Measurements from ENCODE around the gene TMEM117. TPM values are rescaled to one million over a fixed set of nuclear protein-coding genes. Genes with fewer than 3 reads are reported as not detected.

The TMEM117 gene
- total RNA-seq, 4 donors from 2014 or later, result 13.9 to 34.1 (median 29.1) TPM

GRCh38 chr12:43931187-43931586, 95.3 kb downstream of the TMEM117 start:
- Histone ChIP-seq H3K27me3 (no peaks in the 10 kb centered on the region), H3K9me3 (peaks cover 5% of the 10 kb centered on the region), H3K4me3 (no peak overlapping the region), H3K4me1 (no peaks in the 10 kb centered on the region), H3K36me3 (no peaks in the 10 kb centered on the region), H3K27ac (no peak overlapping the region)
- TF ChIP-seq POLR2A (IDR thresholded peaks at IDR 0.05) (no peak), POLR2AphosphoS5 (IDR thresholded peaks at IDR 0.05) (no peak), EP300 (IDR thresholded peaks at IDR 0.05) (no peak)
- TF ChIP-seq, protein P1, sequence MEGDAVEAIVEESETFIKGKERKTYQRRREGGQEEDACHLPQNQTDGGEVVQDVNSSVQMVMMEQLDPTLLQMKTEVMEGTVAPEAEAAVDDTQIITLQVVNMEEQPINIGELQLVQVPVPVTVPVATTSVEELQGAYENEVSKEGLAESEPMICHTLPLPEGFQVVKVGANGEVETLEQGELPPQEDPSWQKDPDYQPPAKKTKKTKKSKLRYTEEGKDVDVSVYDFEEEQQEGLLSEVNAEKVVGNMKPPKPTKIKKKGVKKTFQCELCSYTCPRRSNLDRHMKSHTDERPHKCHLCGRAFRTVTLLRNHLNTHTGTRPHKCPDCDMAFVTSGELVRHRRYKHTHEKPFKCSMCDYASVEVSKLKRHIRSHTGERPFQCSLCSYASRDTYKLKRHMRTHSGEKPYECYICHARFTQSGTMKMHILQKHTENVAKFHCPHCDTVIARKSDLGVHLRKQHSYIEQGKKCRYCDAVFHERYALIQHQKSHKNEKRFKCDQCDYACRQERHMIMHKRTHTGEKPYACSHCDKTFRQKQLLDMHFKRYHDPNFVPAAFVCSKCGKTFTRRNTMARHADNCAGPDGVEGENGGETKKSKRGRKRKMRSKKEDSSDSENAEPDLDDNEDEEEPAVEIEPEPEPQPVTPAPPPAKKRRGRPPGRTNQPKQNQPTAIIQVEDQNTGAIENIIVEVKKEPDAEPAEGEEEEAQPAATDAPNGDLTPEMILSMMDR (IDR thresholded peaks at IDR 0.05), result no peak
- DNase-seq (ENCODE audit: low spot score in 2 of 2), result no peak
- 91% methylated on average over 2 of the region's 2 CpGs for WGBS

DNA sequence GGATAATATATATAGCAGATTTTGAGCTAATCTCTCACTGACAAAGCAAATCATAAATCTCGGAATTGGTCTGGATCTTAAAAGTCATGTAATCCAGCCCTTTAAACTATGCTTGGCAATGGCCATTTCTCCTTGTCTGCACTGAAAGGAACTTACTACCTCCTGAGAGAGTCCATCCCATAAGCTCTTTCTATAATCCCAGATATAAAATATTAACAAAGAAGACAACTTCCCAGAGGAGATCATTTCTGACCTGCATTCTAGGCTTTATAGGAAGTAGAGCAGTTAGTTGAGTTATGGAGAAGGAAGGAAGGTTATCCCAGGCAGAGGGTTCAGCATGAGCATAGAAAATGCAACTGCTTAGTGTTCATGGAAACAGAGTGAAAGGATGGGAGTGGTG, 99.7 kb downstream of the TMEM117 start:
- Histone ChIP-seq H3K27me3 (no peaks in the 10 kb centered on the region), H3K4me1 (no peaks in the 10 kb centered on the region), H3K27ac (no peak overlapping the region), H3K9me3 (no peaks in the 10 kb centered on the region), H3K4me3 (no peak overlapping the region), H3K36me3 (no peaks in the 10 kb centered on the region)
- no peak for DNase-seq (ENCODE audit: low spot score in 2 of 2)
- WGBS, result 84% methylated on average over 1 of the region's 1 CpG
- TF ChIP-seq POLR2AphosphoS5 (IDR thresholded peaks at IDR 0.05) (no peak), EP300 (IDR thresholded peaks at IDR 0.05) (no peak), POLR2A (IDR thresholded peaks at IDR 0.05) (no peak)
- TF ChIP-seq, protein P1 (IDR thresholded peaks at IDR 0.05), result no peak

GRCh38 chr12:43937947-43938346, 102.1 kb downstream of the TMEM117 start:
- H3K4me3 ChIP-seq, result no peak overlapping the region
- H3K27me3 ChIP-seq, result no peaks in the 10 kb centered on the region
- no peaks in the 10 kb centered on the region for H3K4me1 ChIP-seq
- WGBS, result 68% methylated on average over 2 of the region's 2 CpGs
- H3K36me3 ChIP-seq, result no peaks in the 10 kb centered on the region
- no peak for TF ChIP-seq POLR2A (IDR thresholded peaks at IDR 0.05)
- no peaks in the 10 kb centered on the region for H3K9me3 ChIP-seq
- DNase-seq (ENCODE audit: low spot score in 2 of 2), result no peak
- H3K27ac ChIP-seq, result no peak overlapping the region

DNA sequence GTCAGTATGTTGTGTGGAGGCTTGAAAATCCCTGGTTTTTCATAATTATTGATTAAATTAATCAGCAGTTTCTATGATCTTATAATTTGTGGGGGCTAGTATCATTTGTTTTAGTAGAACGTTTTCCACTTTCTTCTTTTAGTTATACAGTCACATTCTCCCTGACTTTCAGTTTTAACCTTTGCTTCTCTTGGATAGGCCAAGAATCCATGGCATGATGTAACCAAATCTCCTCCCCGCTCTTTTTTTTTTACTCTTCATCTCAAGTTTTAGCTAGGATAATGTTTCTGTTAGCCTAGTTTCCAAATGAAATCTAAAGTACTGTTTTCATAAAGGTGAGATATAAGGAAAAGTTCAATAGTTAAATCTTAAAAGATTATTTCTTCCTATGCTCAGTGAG, 106.5 kb downstream of the TMEM117 start:
- 73% methylated on average over 2 of the region's 2 CpGs for WGBS
- H3K27ac ChIP-seq, result no peak overlapping the region
- H3K4me3 ChIP-seq, result no peak overlapping the region
- TF ChIP-seq, protein P1 (IDR thresholded peaks at IDR 0.05), result no peak
- TF ChIP-seq POLR2A (IDR thresholded peaks at IDR 0.05), result no peak
- no peak for TF ChIP-seq EP300 (IDR thresholded peaks at IDR 0.05)
- TF ChIP-seq POLR2AphosphoS5 (IDR thresholded peaks at IDR 0.05), result no peak
- H3K9me3 ChIP-seq, result no peaks in the 10 kb centered on the region
- DNase-seq (ENCODE audit: low spot score in 2 of 2), result no peak
- H3K4me1 ChIP-seq, result no peaks in the 10 kb centered on the region
- H3K27me3 ChIP-seq, result no peaks in the 10 kb centered on the region
- no peaks in the 10 kb centered on the region for H3K36me3 ChIP-seq

GRCh38 chr12:43945983-43946382, 110.1 kb downstream of the TMEM117 start:
- Histone ChIP-seq H3K36me3 (peaks cover 2% of the 10 kb centered on the region), H3K4me1 (no peaks in the 10 kb centered on the region), H3K9me3 (no peaks in the 10 kb centered on the region), H3K27me3 (no peaks in the 10 kb centered on the region), H3K4me3 (no peak overlapping the region), H3K27ac (no peak overlapping the region)
- no peak for TF ChIP-seq POLR2A (IDR thresholded peaks at IDR 0.05)
- TF ChIP-seq, protein P1 (IDR thresholded peaks at IDR 0.05), result no peak
- whole genome bisulfite sequencing, result 86% methylated on average over 1 of the region's 1 CpG
- no peak for DNase-seq (ENCODE audit: low spot score in 2 of 2)

DNA sequence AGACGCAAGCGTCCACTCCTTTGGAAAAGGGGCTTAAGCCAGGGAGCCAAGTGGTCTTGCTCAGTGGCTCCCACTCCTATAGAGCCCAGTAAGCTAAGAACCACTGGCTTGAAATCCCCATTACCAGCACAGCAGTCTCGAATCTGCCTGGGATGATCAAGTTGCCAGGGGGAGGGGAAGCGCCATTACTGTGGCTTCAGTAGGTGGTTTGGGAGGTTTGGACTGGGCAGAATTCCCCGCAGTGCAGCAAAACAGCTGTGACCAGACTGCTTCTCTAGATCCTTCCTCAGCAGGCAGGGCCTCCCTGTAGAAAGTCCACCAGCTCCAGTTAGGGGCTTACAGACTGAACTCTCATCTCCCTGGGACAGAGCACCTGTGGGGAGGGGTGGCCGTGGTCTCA, 115.4 kb downstream of the TMEM117 start:
- Histone ChIP-seq H3K27ac (no peak overlapping the region), H3K4me3 (no peak overlapping the region), H3K36me3 (peaks cover 6% of the 10 kb centered on the region), H3K4me1 (no peaks in the 10 kb centered on the region), H3K27me3 (no peaks in the 10 kb centered on the region), H3K9me3 (no peaks in the 10 kb centered on the region)
- DNase-seq (ENCODE audit: low spot score in 2 of 2), result no peak
- TF ChIP-seq POLR2AphosphoS5 (IDR thresholded peaks at IDR 0.05) (no peak), POLR2A (IDR thresholded peaks at IDR 0.05) (no peak), EP300 (IDR thresholded peaks at IDR 0.05) (no peak)
- TF ChIP-seq, protein P1 (IDR thresholded peaks at IDR 0.05), result no peak
- WGBS, result 100% methylated on average over 3 of the region's 6 CpGs
